Measurements from ENCODE around the gene ICOSLG. TPM values are rescaled to one million over a fixed set of nuclear protein-coding genes. Genes with fewer than 3 reads are reported as not detected.
"Not testable (repeated sequence)": the region's sequence is repeated elsewhere in the genome, so short reads cannot be mapped to it uniquely, and the experiment has no call there.

The ICOSLG gene, protein sequence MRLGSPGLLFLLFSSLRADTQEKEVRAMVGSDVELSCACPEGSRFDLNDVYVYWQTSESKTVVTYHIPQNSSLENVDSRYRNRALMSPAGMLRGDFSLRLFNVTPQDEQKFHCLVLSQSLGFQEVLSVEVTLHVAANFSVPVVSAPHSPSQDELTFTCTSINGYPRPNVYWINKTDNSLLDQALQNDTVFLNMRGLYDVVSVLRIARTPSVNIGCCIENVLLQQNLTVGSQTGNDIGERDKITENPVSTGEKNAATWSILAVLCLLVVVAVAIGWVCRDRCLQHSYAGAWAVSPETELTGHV
- total RNA-seq (2012; rRNA removed): under 0.01 TPM in 2 replicates
- polyA plus RNA-seq (2012; rRNA removed): 0.09 and 0.17 TPM in 2 replicates
- 0.02 TPM in 1 of 2 replicates, not detected in the other for polyA plus RNA-seq (2012; cell fraction: cytosol; rRNA removed)
- 0.06 and 0.10 TPM in 2 replicates for polyA plus RNA-seq (2012; cell fraction: nucleus; rRNA removed; ENCODE audit: low replicate concordance)
- Bru-seq, nascent RNA: not detected
- not detected for BruChase-seq, experiment 1, labeled RNA remaining after a 6-hour chase
- not detected for BruChase-seq, experiment 2, labeled RNA remaining after a 2-hour chase
- long read RNA-seq: 0 reads

DNA sequence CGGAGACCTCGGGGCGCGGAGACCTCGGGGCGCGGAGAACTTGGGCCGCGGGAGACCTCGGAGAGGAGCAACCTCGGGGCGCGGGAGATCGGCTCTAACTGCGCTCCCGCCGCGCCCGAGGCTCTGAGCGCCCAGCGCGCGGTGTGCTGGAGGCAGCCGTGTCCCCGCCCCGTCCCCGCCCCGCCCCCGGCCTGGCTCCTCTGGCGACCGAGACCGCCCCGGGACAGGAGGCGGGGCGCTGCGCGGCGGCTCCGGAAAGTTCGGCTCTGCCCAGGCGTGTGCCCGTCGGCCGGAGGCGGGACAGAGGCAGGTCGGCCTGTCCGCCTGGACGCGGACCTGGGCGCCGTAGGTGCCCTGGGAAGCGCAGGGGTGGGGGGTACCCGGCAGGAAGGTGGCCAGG is at the start of gene ICOSLG:
TSS of gene ICOSLG (minus strand) at position 102 of the 400 bp plus-strand sequence. CDS start 126 bp downstream, outside the sequence.
- BruUV-seq (replicated peaks); H3K4me2 ChIP-seq (ENCODE audit: low read depth, low read length); H3K56ac ChIP-seq (ENCODE audit: extremely low read depth, insufficient read depth, low read length); H3K4me1 ChIP-seq (ENCODE audit: control insufficient read depth, insufficient read depth, low read length); dilution Hi-C loops (cut with HindIII; ENCODE audit: low sequenced_read_pairs, unreplicated experiment); H4K20me1 ChIP-seq (ENCODE audit: insufficient read depth, low read length); H4K5ac ChIP-seq (ENCODE audit: low read depth, low read length); H2AFZ ChIP-seq (replicated peaks; ENCODE audit: low read length, poor library complexity); H3K23ac ChIP-seq (ENCODE audit: low read depth, low read length); H3K18ac ChIP-seq (ENCODE audit: low read depth, low read length); H2BK120ac ChIP-seq (ENCODE audit: low read depth, low read length); H2AK5ac ChIP-seq (ENCODE audit: low read depth, low read length); H3K9ac ChIP-seq (ENCODE audit: low read depth, low read length); H3K79me1 ChIP-seq (ENCODE audit: low read depth in 1 of 2, low read length in 2 of 2); H3K27me3 ChIP-seq (ENCODE audit: control insufficient read depth, insufficient read depth, low read length); DNase-seq; H2BK20ac ChIP-seq (ENCODE audit: low read depth, low read length); H4K91ac ChIP-seq (ENCODE audit: insufficient read depth, low read depth, low read length); H3K4me3 ChIP-seq (ENCODE audit: insufficient read depth, low read depth, low read length); H2BK15ac ChIP-seq (ENCODE audit: low read depth, low read length); H3K14ac ChIP-seq (replicated peaks; ENCODE audit: low read depth, low read length); H4K8ac ChIP-seq (ENCODE audit: low read depth in 2 of 2, low read length in 2 of 2); H3K9me3 ChIP-seq (ENCODE audit: control insufficient read depth, insufficient read depth, low read length); H3K4ac ChIP-seq (ENCODE audit: low read depth, low read length); in situ Hi-C loops (cut with MboI; ENCODE audit: low sequenced_read_pairs); POLR2A ChIA-PET (ENCODE audit: unreplicated experiment); H3K36me3 ChIP-seq (ENCODE audit: control insufficient read depth, insufficient read depth, low read length); H2AK9ac ChIP-seq (replicated peaks; ENCODE audit: low read depth, low read length, poor library complexity); intact Hi-C loops (cut with micrococcal nuclease); H2BK5ac ChIP-seq (ENCODE audit: low read depth, low read length, poor library complexity, severe bottlenecking); H3K9me1 ChIP-seq (ENCODE audit: insufficient read depth, low read length); CTCF ChIA-PET; H3K27ac ChIP-seq (ENCODE audit: insufficient read depth, low read length): not testable (repeated sequence)
- peak; percentile 84 for ATAC-seq (ENCODE audit: low read depth)
- WGBS, 2 experiments (ENCODE audit: extremely low coverage in 2 of 2, insufficient read length in 1 of 2): no CpG with 5 or more reads among the region's 53 CpGs

All from IMR-90 (cell line).